GM12875 (cell line): ENCODE measurements around the gene VSX2.

ENCODE experiments used
- H3K4me3 ChIP-seq: one replicate; pipeline ENCODE4 v1.5.1; 2011; ENCODE audit warnings: low read depth, low read length, control low read depth
- CTCF ChIP-seq: IDR thresholded peaks from 2 replicates; pipeline ENCODE4 v1.5.1; 2011; ENCODE audit warnings: low read depth, mild to moderate bottlenecking, control low read depth, inconsistent platforms, low read length, moderate library complexity, borderline replicate concordance; ENCODE audit not compliant: insufficient read depth

VSX2 gene

GRCh38 chr14:74231784-74232183, 7.5 kb upstream of the VSX2 start:
- H3K4me3 ChIP-seq = no peak overlapping the region
- no peak for TF ChIP-seq CTCF

- TF ChIP-seq CTCF = no peak
- no peak overlapping the region for H3K4me3 ChIP-seq
Observed at GRCh38 chr14:74235017-74235416, 4.2 kb upstream of the VSX2 start.

- no peak for TF ChIP-seq CTCF
- H3K4me3 ChIP-seq = no peak overlapping the region
Observed at GRCh38 chr14:74237441-74237840, 1.8 kb upstream of the VSX2 start.

DNA sequence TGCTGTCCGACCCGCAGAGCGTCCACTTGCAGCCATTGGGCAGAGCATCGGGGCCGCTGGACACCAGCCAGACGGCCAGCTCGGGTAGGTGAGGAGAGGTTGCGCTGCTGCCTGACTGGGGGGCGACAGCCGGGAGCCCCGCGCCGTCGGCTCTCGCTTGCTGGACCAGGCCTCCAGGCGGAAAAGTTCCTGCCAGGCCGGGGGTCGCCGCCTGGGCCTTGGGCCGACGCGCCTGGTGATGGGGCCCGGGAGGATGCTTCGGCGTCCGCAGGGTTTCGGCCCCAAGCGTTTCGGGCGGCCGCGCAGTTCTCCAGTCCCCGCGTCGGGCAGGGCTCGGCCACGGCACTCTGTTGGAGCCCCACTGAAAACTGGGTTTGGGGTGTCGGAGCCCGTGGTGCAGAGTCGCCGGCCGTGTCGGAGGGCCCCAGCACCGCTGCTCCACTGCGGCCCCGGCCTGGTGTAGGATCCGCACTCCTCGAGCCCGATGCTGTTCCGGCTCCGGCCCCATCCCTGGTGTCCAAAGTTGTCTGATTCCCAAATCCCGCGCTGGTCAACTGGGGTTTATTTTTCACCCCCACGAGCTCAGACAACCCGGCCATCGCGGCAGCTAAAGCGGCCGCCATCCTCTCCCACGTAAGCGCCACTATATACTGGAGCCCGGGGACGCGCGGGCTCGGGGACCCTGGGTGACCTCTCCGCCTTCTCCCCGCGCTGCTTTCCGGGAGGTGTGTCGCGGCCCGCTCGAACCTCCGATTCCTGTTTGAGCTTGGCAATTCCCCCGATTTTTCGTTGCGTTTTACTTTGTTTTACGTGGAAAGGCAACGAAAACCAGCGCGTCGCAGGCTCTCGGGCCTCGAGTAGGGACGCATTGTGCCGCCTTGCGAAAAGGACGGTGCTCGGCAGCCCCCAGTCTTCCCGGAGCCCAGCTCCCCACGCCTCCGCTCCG, 872 bp downstream of the VSX2 start:
- H3K4me3 ChIP-seq = no peak overlapping the region
- no peak for TF ChIP-seq CTCF

DNA sequence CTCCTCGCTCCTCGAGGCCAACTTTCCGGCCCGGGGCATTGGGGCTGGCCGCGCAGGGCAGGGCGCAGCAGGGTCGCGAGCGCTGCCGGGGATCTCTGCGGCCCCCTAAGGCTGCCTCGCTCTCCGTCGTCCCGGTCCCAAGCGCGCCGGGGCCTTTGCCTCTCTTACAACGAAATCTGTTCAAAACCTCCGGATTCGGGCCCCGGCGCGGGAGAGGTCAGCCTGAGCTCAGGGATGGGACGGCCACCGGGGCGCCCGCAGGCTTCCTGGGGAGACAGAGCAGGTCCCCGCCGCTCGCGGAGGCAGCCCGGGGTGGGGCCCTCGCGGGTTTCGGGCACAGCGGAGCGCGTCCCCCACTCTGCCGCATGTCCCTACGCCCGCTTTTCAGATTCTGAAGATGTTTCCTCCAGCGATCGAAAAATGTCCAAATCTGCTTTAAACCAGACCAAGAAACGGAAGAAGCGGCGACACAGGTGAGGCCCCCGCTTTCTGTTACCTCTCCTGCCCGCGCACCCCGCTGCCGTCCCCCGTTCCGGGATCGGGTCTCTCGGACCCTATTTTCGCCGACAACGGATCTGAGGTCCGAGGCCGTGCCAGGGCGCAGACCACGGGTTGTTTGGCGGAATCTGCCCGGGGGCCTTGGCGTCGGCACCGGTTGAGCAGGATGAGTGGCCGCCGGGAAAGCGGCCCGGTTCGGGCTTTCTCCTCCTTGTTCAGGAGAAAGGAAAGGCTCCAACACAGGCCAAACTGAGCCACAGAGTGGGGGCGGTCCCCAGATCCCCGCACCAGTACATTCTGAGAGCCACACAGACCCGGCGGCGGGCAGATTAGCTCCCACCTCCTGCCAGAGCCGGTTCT, 1.8 kb downstream of the VSX2 start:
- no peak for TF ChIP-seq CTCF
- H3K4me3 ChIP-seq = no peak overlapping the region

- H3K4me3 ChIP-seq = no peak overlapping the region
Observed at GRCh38 chr14:74241652-74242017, 2.4 kb downstream of the VSX2 start.

More at GRCh38 chr14:74241652-74242017, 2.4 kb downstream of the VSX2 start:
- TF ChIP-seq CTCF = no peak
